ENCODE measurements around the gene BRME1. TPM values are rescaled to one million over a fixed set of nuclear protein-coding genes. Genes with fewer than 3 reads are reported as not detected.

BRME1 gene
- total RNA-seq, 4 donors from 2014 or later, result 0.19 to 1.0 (median 0.56) TPM

GRCh38 chr19:13849991-13850909, 55.7 kb downstream of the BRME1 start:
- ATAC-seq (peak; percentile 47 to 66), DNase-seq (peak in 1 of 2 donors; percentile 74)
- Histone ChIP-seq H3K4me1 (peaks cover 41 to 44% of the 10 kb centered on the region in 2 donors), H3K9me3 (no peaks in the 10 kb centered on the region), H3K36me3 (no peaks in the 10 kb centered on the region), H3K4me3 (peak overlapping the region; percentile 44 to 54 (median 48)), H3K27ac (peak overlapping the region; percentile 96 to 100 (median 98)), H3K27me3 (no peaks in the 10 kb centered on the region)
- in situ Hi-C loops (cut with MboI; ENCODE audit: low sequenced_read_pairs in 4 of 4) (loop anchor here in 2 of 4 donors (10.0 to 25.0 kb wide), 3 partner anchors 65 to 563 kb away; no protein-coding TSS in a partner anchor), intact Hi-C loops (cut with DNase I; ENCODE audit: low total_unique reads) (loop anchor here (2.0 to 10.0 kb wide), 5 partner anchors 15 to 1058 kb away; partner anchors contain the start of genes JUNB, PRKACA and RAD23A)
- peak; percentile 58 to 60 for TF ChIP-seq POLR2A (IDR thresholded peaks at IDR 0.05)
- no peak for TF ChIP-seq CTCF (IDR thresholded peaks at IDR 0.05 in 4 of 5, conservative IDR thresholded peaks at IDR 0.05 in 1 of 5)

DNA sequence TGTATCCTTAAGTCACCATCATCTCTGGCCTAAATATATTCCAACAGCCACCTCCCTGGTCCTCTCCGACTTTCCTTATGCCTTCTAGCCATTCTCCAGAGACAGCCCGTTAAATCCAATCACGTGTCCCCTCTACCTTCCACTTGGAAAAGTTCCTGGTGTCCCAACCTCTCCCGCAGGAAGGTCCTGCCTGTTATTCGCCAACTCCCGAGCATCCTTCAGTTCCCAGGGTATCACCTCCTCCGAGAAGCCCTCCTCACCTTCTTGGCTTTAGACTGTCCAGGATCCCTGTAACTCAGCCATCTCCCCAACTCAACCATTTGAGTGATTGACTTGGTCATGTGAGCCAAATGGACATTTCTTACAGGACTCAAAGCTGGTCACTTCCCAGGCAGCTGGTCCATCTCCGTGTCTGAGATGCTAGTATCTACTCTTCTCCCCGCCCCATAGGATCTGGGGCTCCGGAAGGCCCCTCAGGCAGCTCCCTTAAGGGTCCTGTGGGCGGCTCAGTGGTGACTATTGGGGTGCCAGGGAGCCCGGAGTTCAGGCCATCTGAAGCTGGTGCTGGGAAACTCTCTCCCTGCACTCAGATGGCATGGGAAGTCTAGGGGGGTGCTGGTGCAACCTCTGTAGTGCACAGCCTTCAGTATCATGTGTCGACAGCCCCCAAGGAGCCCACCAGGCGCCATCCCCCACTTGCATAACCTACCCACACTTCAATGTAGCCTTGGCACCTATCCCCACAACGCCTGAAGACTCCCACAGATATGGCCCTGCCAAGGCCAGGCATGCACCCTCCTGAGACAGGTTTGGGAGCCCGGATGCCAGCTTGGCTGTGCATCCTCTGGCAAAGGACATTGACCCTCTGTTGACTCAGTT, 56.9 kb downstream of the BRME1 start:
- ATAC-seq, result no peak
- Histone ChIP-seq H3K27ac (peak overlapping the region; percentile 96 to 100 (median 98)), H3K4me3 (no peak overlapping the region), H3K4me1 (peaks cover 41 to 44% of the 10 kb centered on the region in 2 donors), H3K36me3 (no peaks in the 10 kb centered on the region), H3K9me3 (no peaks in the 10 kb centered on the region), H3K27me3 (no peaks in the 10 kb centered on the region)
- intact Hi-C loops (cut with DNase I; ENCODE audit: low total_unique reads) (loop anchor here (5.0 to 10.0 kb wide), 3 partner anchors 716 to 1057 kb away; partner anchors contain the start of genes JUNB and RAD23A), in situ Hi-C loops (cut with MboI; ENCODE audit: low sequenced_read_pairs in 4 of 4) (no loop called here)
- DNase-seq, result no peak
- TF ChIP-seq CTCF (IDR thresholded peaks at IDR 0.05 in 4 of 5, conservative IDR thresholded peaks at IDR 0.05 in 1 of 5) (no peak), POLR2A (IDR thresholded peaks at IDR 0.05) (no peak)

DNA sequence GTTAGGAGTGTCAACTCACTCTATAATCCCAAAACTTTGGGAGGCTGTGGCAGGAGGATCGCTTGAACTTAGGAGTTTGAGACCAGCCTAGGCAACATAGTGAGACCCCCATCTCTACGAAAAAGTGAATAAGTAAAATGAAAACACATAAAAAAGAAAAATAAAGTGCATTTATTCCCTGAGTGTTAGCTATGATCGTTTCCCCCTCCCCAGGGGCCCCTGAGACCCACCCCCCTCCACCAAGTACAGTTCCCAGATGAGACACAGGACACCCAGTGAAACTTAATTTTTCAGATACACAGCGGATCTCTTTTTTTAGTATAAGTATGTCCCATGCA, 57.6 kb downstream of the BRME1 start:
- H3K9me3 ChIP-seq, result no peaks in the 10 kb centered on the region
- H3K27ac ChIP-seq, result peak overlapping the region; percentile 96 to 100 (median 98)
- DNase-seq (no peak), ATAC-seq (no peak)
- no peak for TF ChIP-seq CTCF (IDR thresholded peaks at IDR 0.05 in 4 of 5, conservative IDR thresholded peaks at IDR 0.05 in 1 of 5)
- TF ChIP-seq POLR2A (IDR thresholded peaks at IDR 0.05), result no peak
- H3K4me3 ChIP-seq, result no peak overlapping the region
- no peaks in the 10 kb centered on the region for H3K36me3 ChIP-seq
- in situ Hi-C loops (cut with MboI; ENCODE audit: low sequenced_read_pairs in 4 of 4), result no loop called here
- H3K4me1 ChIP-seq, result peaks cover 46 to 50% of the 10 kb centered on the region in 2 donors
- H3K27me3 ChIP-seq, result no peaks in the 10 kb centered on the region
- intact Hi-C loops (cut with DNase I; ENCODE audit: low total_unique reads), result loop anchor here (5.0 to 10.0 kb wide), 3 partner anchors 716 to 1056 kb away; partner anchors contain the start of genes JUNB and RAD23A
